B cell (primary cell): ENCODE data around the gene MKRN2. TPM values are rescaled to one million over a fixed set of nuclear protein-coding genes. Genes with fewer than 3 reads are reported as not detected.

Experiments used
- ATAC-seq: fragments of 200-7000 bp; cut with Tn5 transposase; one replicate; pipeline ENCODE4 v1.10.0; 2021; ENCODE audit warnings: low read depth, mild to moderate bottlenecking, moderate number of reproducible peaks, moderate library complexity
- CTCF ChIA-PET: fragments of 350-600 bp; sonication (Branson Sonifier 250); formaldehyde crosslinking; loops from one replicate; lab custom pipeline; 2021; ENCODE audit warnings: antibody characterized with exemption, inconsistent platforms; lab: Charles Lee
- POLR2A ChIA-PET: fragments of 350-600 bp; sonication (Branson Sonifier 250); formaldehyde crosslinking; loops from one replicate; lab custom pipeline; 2021; ENCODE audit warnings: antibody characterized with exemption; lab: Charles Lee
- DNase-seq: peaks from one replicate; pipeline ENCODE4 v3.0.0; 2013
- H2AFZ ChIP-seq: 2 replicates; pipeline ENCODE4 v1.6.1; 2012; ENCODE audit warnings: mild to moderate bottlenecking, low read depth, low read length; ENCODE audit not compliant: insufficient read depth, poor library complexity, severe bottlenecking
- H3K27ac ChIP-seq, 2 donors: 1 replicate in 1 of 2; 2 replicates in 1 of 2; pipeline ENCODE4 v1.5.1; 2012 to 2013; ENCODE audit warnings: low read length in 2 of 2, mild to moderate bottlenecking in 2 of 2, moderate library complexity in 1 of 2
- H3K27me3 ChIP-seq, 4 experiments: fragments of 200-600 bp in 1 of 4; sonication (generic) in 1 of 4; replicated peaks in 1 of 4; 1 replicate in 2 of 4; 2 replicates in 2 of 4; pipeline versions ENCODE4 v1.6.1 to v1.7.0; 2013 to 2016; ENCODE audit warnings: low read length in 3 of 4, mild to moderate bottlenecking in 2 of 4, mixed read lengths in 1 of 4, moderate library complexity in 1 of 4; ENCODE audit not compliant: insufficient read depth in 4 of 4, control insufficient read depth in 3 of 4; ENCODE audit errors: control extremely low read depth in 1 of 4
- H3K36me3 ChIP-seq, 2 experiments: replicated peaks in 1 of 2; 1 replicate in 1 of 2; 2 replicates in 1 of 2; pipeline versions ENCODE4 v1.6.1 to v1.7.1; 2013; ENCODE audit warnings: low read length in 1 of 2; ENCODE audit not compliant: insufficient read depth in 2 of 2, control insufficient read depth in 1 of 2; ENCODE audit errors: control extremely low read depth in 1 of 2, extremely low read depth in 1 of 2
- H3K4me1 ChIP-seq, 2 donors: fragments of 200-600 bp in 1 of 2; sonication (generic) in 1 of 2; 1 replicate in 1 of 2; 2 replicates in 1 of 2; pipeline versions ENCODE4 v1.5.1 to v1.6.1; 2013 to 2017; ENCODE audit warnings: low read length in 2 of 2; ENCODE audit not compliant: control insufficient read depth in 2 of 2, insufficient read depth in 2 of 2
- H3K4me2 ChIP-seq: replicated peaks from 2 replicates; pipeline ENCODE3; 2012; ENCODE audit warnings: mild to moderate bottlenecking, low read depth, low read length; ENCODE audit not compliant: poor library complexity, severe bottlenecking
- H3K4me3 ChIP-seq, 5 experiments: fragments of 200-600 bp in 1 of 5; sonication (generic) in 1 of 5; 1 replicate in 3 of 5; 2 replicates in 2 of 5; pipeline versions ENCODE4 v1.5.1 to v1.7.0; 2011 to 2016; ENCODE audit warnings: low read length in 4 of 5, mild to moderate bottlenecking in 4 of 5, low read depth in 2 of 5, control low read depth in 1 of 5, moderate library complexity in 1 of 5; ENCODE audit not compliant: insufficient read depth in 1 of 5; ENCODE audit errors: control extremely low read depth in 1 of 5, extremely low read depth in 1 of 5
- H3K79me2 ChIP-seq: fragments of 200-600 bp; sonication (generic); one replicate; pipeline ENCODE4 v1.6.0; 2016; ENCODE audit warnings: low read length; ENCODE audit not compliant: control insufficient read depth, insufficient read depth
- H3K9ac ChIP-seq: fragments of 200-600 bp; sonication (generic); 2 replicates; pipeline ENCODE4 v1.6.1; 2017; ENCODE audit warnings: mild to moderate bottlenecking, low read length, moderate library complexity
- H3K9me3 ChIP-seq, 3 donors: one replicate each; pipeline versions ENCODE4 v1.6.1 to v1.7.1; 2013; ENCODE audit warnings: low read length in 2 of 3; ENCODE audit not compliant: control insufficient read depth in 2 of 3, insufficient read depth in 1 of 3; ENCODE audit errors: control extremely low read depth in 1 of 3
- H4K20me1 ChIP-seq: 2 replicates; pipeline ENCODE4 v1.6.0; 2012; ENCODE audit warnings: mild to moderate bottlenecking, low read length; ENCODE audit not compliant: insufficient read depth, control insufficient read depth, poor library complexity, severe bottlenecking
- H3K27ac Mint-ChIP-seq: one replicate; pipeline ENCODE4 v1.8.0; 2021; ENCODE audit warnings: mixed read lengths
- H3K27me3 Mint-ChIP-seq: one replicate; pipeline ENCODE4 v1.8.0; 2021; ENCODE audit warnings: mixed read lengths
- H3K4me1 Mint-ChIP-seq: one replicate; pipeline ENCODE4 v1.8.0; 2021; ENCODE audit warnings: mixed read lengths
- H3K4me3 Mint-ChIP-seq: one replicate; pipeline ENCODE4 v1.8.0; 2021; ENCODE audit warnings: mixed read lengths
- H3K9me3 Mint-ChIP-seq: one replicate; pipeline ENCODE4 v1.8.0; 2022; ENCODE audit warnings: mixed read lengths; ENCODE audit not compliant: insufficient read depth
- CTCF ChIP-seq: fragments of 200-600 bp; IDR thresholded peaks from one replicate; pipeline ENCODE4 v1.8.0; 2022; ENCODE audit warnings: antibody characterized with exemption, mild to moderate bottlenecking
- EZH2 ChIP-seq: IDR thresholded peaks from 2 replicates; pipeline ENCODE4 v1.6.1; 2012; ENCODE audit warnings: borderline replicate concordance, low read depth, mild to moderate bottlenecking, moderate library complexity, low read length; ENCODE audit not compliant: insufficient read depth, poor library complexity, severe bottlenecking
- WGBS: methylation state at CpG from one replicate; pipeline ENCODE4 v1.1.5; 2013; ENCODE audit warnings: missing lambda C conversion rate; ENCODE audit not compliant: insufficient coverage; 5-methylcytosine and 5-hydroxymethylcytosine counted together
- intact Hi-C: fragments of 100-400 bp; cut with micrococcal nuclease; formaldehyde crosslinking; loops from one replicate; pipeline ENCODE4 v1.10.0; 2022
- polyA plus RNA-seq: library from polyadenylated mRNA; depleted of rRNA; stranded (reverse); fragments of >200 nt; gene quantifications from 2 replicates; pipeline ENCODE4 v1.2.3, GENCODE V29; 2012
- total RNA-seq, 2 donors: library from RNA; stranded (reverse); fragments of 120-200 nt in 1 of 2; gene quantifications; 1 replicate in 1 of 2; 2 replicates in 1 of 2; pipeline versions ENCODE4 v1.2.3 to v1.2.4, GENCODE V29; 2013 to 2022

The MKRN2 gene
- total and polyA plus RNA-seq, 2 donors (not counting 1 experiment from before 2014, with no cell fraction given): 21.5 to 25.9 TPM

DNA sequence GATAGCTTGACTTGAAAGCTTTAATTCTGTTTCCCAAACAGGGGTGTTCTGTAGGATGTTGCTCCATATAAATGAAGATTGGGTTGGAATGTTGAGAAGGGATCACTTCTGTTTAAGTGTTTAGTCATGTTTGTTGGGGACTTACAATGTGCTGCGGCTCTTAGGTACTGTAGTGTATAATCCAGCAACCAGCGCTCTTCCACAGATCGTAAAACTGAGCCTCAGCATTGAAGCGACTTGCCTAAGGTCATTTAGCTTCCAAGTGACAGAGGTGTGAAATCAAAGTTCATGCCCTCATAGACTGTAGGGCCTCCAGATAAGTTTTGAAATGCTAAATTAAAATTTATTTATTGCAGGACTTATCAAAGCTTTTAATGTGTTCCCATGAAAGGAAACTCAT, 1.8 kb downstream of the MKRN2 start:
- Histone ChIP-seq H3K4me3 (no peak overlapping the region), H3K4me2 (peak overlapping the region; percentile 91), H3K27me3 (peaks cover 0 to 14% (median 2%) of the 10 kb centered on the region in 4 experiments), H3K27ac (no peak overlapping the region), H3K9ac (no peak overlapping the region), H3K9me3 (no peaks in the 10 kb centered on the region), H3K4me1 (peaks cover 38 to 40% of the 10 kb centered on the region in 2 donors), H4K20me1 (peaks cover 22% of the 10 kb centered on the region), H3K36me3 (no peaks in the 10 kb centered on the region), H3K79me2 (peaks cover 66% of the 10 kb centered on the region), H2AFZ (no peak overlapping the region)
- peak overlapping the region; percentile 91 for H3K4me3 Mint-ChIP-seq
- no peak for ATAC-seq
- POLR2A ChIA-PET: no interaction called here
- no peak overlapping the region for H3K27ac Mint-ChIP-seq
- H3K27me3 Mint-ChIP-seq: peaks cover 13% of the 10 kb centered on the region
- 95% methylated on average over 3 of the region's 4 CpGs for WGBS
- CTCF ChIA-PET: interaction anchor here (0.9 to 1.5 kb wide), 3 partner anchors 20 to 425 kb away, joined by 3 to 5 read pairs (median 3); no protein-coding TSS in a partner anchor
- H3K4me1 Mint-ChIP-seq: peaks cover 59% of the 10 kb centered on the region
- intact Hi-C loops: loop anchor here (5.0 kb wide), 2 partner anchors 711 to 1564 kb away; partner anchors contain the start of genes CHCHD4 and TAMM41
- no peak for TF ChIP-seq CTCF
- TF ChIP-seq EZH2: no peak
- no peaks in the 10 kb centered on the region for H3K9me3 Mint-ChIP-seq
- no peak for DNase-seq

DNA sequence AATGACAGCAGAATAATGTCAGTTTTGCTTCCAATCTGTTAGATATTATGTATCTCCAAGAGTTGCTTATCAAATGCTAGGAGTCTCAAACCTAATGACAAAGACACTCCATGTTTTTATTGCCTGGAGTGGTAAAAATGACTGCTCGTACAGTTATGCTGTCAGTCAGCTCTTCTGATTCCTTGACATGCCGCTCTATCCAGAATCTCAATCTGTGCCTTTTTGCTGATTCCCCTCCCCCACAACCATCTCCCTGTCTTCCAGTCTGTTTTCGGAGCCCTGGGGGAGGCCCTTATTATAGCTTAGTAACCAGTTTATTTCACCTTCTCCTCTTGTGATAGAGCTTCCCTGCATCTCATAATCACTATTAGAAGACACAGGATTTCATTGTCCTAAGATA, 2.6 kb downstream of the MKRN2 start:
- Histone ChIP-seq H3K4me1 (peaks cover 33 to 34% of the 10 kb centered on the region in 2 donors), H3K4me2 (no peak overlapping the region), H3K9ac (no peak overlapping the region), H3K27me3 (peaks cover 0 to 8% (median 2%) of the 10 kb centered on the region in 4 experiments), H3K9me3 (no peaks in the 10 kb centered on the region), H3K4me3 (no peak overlapping the region), H3K27ac (no peak overlapping the region), H2AFZ (no peak overlapping the region), H3K36me3 (no peaks in the 10 kb centered on the region), H4K20me1 (peaks cover 22% of the 10 kb centered on the region), H3K79me2 (peaks cover 74% of the 10 kb centered on the region)
- ChIA-PET POLR2A (no interaction called here), CTCF (interaction anchor here (0.6 kb wide), 1 partner anchor 106 kb away, joined by 3 read pairs; no protein-coding TSS in a partner anchor)
- H3K27ac Mint-ChIP-seq: no peak overlapping the region
- intact Hi-C loops: loop anchor here (5.0 kb wide), 2 partner anchors 712 to 1563 kb away; partner anchors contain the start of genes CHCHD4 and TAMM41
- peaks cover 51% of the 10 kb centered on the region for H3K4me1 Mint-ChIP-seq
- TF ChIP-seq CTCF (no peak), EZH2 (no peak)
- 94% methylated on average over 3 of the region's 3 CpGs for WGBS
- H3K27me3 Mint-ChIP-seq: peaks cover 7% of the 10 kb centered on the region
- DNase-seq (no peak), ATAC-seq (no peak)
- H3K4me3 Mint-ChIP-seq: no peak overlapping the region
- H3K9me3 Mint-ChIP-seq: no peaks in the 10 kb centered on the region
